Ramos (cell line): ENCODE results near the gene TMA16.

Source experiments
- in situ Hi-C: fragments of 300-500 bp; cut with MboI; formaldehyde crosslinking; loops from one replicate; pipeline ENCODE4 v1.14.3; 2022; ENCODE audit warnings: low sequenced_read_pairs; ENCODE audit not compliant: unreplicated experiment

Gene TMA16

DNA sequence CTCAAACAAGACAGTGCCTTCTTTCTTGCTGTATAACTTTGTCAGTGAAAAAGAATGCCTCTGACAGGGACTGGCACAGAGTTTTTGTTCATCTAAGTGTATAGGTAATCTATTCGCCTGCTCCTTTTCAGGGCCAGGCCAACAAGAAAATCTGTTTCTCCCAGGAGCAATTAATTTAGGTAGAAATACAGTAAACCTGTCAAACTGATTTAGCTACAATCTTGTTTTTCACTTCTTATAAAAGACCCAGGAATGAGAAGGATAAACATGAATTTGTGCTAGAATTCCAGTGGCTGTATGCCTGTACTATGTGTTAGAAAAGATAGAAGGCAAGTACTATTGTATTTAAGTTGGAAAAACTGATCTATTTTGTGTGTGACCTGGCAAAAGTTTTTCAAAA lies 6.1 kb downstream of the TMA16 start:
- in situ Hi-C loops, result no loop called here

DNA sequence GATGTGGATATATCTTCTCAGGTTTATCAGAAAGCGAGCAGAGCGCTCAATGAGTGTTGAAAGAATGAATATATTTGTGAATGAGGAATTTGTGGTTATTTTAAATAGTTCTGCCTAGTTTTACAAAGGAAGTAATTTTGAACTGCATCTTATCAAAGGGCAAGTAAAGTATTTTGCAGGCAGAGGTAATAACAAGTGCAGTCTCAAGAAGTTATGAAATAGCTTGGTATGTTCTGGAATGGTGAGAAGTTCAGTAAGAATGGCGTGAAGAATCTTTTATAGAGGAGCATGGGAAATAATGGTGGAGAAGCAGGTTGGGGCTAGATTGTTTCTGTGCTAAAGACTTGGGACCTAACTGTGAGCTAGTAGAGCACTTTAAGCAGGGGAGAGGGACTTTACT lies 10.9 kb downstream of the TMA16 start:
- in situ Hi-C loops, result no loop called here

DNA sequence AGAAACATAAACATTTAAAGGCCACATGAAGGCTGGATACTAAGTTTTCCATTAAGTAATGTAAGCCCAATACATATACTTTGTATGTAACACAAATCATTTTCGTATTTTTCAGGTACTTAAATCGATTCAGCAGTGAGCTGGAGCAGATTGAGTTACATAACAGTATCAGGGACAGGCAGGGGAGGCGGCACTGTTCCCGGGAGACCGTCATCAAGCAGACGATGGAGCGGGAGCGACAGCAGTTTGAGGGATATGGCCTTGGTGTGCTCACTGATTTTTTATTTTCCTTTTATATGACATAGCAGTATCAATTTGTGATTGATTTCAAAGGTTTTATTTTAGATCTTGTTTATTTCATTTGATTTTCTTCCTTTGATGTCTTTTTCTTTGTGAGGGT lies 20.7 kb downstream of the TMA16 start:
- in situ Hi-C loops, result no loop called here

DNA sequence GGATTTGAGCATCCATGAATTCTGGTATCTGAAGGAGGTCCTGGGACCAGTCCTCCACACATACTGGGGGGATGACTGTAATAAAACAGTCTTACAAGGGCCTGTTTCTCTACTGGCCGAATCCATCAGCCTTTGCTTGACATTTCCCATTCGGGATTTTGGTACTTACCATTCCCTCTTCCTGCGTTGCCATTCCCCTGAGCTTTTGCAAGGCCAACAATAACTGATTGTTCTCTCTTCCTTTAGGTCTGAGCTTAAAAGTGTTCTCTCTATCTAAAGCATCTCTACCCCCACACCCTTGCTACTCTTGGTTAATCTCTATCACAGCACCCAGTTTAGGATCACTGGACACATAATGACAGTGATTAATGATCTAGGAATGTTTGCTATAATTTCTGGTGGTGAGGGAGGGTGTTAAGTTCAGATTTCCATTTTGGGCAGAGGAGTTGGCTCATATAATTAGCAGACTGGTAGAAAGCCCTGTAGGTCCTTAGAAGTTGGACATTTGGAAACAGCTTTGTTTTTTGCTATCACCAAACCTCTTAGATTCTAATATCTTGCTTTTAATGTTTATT lies 29.4 kb downstream of the TMA16 start:
- in situ Hi-C loops, result no loop called here

DNA sequence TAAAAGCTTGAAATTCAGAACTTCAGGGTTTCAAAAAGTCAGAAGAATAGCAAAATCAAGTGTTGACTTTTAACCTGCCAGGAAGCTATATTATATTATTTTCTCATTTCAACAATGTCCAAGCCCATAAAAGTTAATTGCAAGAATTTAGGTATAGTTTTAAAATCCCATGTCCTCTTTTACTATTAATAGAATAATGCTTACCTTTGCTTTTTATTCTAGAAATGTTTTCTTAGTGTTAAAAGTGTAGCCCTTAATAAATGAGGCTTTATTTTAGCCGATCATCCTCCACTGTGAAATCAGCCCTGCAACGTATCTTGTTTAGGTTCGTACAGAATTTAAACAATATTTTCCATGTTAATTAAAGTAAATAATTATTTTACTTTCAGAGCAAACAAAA lies 31.5 kb downstream of the TMA16 start:
- in situ Hi-C loops, result loop anchor here (25.0 kb wide), 1 partner anchor 1211 kb away; no protein-coding TSS in a partner anchor

DNA sequence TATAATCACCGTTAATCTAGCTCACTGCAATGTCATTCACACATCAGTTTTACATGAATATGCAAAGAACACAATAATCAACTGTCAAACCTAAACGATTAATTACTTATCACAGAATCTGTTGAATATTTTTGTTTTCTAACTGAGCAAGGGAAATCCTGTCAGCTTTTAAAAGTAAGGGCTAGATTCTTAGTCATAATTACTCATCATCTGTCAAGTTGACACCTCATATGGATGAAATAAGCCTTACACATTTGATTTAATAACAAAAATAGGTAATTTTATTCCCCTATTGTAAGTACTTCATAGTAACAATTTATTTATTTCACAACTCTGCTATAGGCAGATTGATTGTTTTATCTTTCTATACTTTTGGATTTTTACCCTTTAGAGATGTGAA lies 32.7 kb downstream of the TMA16 start:
- in situ Hi-C loops, result loop anchor here (25.0 kb wide), 1 partner anchor 1210 kb away; no protein-coding TSS in a partner anchor

DNA sequence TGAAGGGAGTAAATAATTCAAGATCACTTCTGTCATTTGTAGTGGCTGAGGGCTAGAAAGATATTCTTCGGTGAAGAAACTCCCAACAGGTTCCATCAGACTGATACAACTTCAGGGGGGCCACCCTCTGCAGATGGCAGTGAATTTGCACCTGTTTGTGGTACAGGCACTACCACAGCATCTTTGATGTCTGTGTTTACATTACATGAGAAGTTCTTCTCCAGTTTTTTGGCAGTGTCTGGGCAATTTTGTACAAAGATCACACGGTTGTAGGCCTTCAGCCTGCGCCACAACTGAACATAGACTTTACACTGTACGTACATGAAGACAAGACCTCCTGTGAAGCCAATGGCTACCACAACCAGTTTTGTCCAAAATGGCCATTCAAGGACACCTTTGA lies 34.2 kb downstream of the TMA16 start:
- in situ Hi-C loops, result loop anchor here (25.0 kb wide), 1 partner anchor 1209 kb away; no protein-coding TSS in a partner anchor

DNA sequence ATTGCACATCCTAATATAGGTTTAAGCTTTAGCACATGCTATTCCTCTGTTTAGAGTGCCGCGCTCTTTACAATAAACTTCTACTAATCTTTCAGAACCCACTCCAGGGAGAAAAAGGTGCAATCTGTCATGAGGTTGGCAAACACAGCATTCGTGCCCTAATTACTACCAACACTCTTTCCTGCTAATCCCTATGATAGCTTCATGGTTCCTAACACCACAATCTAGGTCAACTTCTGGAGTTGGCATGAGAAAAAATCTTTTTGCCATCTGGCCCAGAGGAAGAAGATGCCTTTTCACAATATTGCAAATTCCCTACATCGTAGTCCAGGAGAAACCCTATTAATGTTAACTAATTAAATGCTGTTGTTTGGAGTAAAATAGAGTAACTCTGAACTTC lies 39.6 kb downstream of the TMA16 start:
- in situ Hi-C loops, result loop anchor here (25.0 kb wide), 1 partner anchor 1203 kb away; no protein-coding TSS in a partner anchor

DNA sequence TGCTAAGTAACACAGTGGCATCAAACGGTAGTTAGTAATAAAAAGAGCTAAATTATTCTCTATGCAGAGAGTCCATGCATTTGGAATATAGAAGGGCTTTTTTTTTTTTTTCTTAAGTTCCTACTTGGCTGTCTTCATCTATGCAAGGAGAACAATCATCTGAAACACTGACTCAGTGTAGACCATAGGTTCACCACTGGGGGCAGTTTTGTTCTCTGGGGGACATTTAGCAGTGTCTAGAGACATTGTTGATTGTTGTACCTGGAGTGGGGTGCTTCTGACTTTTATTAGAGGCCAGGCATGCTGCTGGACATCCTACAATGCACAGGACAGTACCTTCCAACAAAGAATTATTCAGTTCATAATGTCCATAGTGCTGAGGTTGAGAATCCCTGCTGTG lies 41.2 kb downstream of the TMA16 start:
- in situ Hi-C loops, result loop anchor here (25.0 kb wide), 1 partner anchor 1202 kb away; no protein-coding TSS in a partner anchor

DNA sequence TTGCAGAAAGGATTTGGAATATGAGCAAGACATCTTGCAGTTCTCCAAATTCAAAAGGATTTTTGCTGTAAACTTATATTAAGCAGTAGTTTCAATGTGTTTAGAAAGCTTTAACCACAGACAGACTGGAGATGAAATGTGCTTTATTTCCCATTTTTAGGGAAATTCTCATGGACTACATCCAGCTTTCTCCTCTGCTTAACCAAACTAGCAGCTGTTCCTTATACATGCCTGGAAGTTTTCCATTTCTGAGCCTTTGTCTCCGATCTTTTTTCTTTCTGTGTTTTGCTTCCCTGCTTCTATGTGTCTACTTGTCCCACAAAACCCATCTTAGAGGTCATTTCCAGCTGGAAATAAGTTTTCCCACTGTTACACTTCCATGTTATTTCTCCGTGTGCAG lies 41.6 kb downstream of the TMA16 start:
- in situ Hi-C loops, result loop anchor here (25.0 kb wide), 1 partner anchor 1201 kb away; no protein-coding TSS in a partner anchor

DNA sequence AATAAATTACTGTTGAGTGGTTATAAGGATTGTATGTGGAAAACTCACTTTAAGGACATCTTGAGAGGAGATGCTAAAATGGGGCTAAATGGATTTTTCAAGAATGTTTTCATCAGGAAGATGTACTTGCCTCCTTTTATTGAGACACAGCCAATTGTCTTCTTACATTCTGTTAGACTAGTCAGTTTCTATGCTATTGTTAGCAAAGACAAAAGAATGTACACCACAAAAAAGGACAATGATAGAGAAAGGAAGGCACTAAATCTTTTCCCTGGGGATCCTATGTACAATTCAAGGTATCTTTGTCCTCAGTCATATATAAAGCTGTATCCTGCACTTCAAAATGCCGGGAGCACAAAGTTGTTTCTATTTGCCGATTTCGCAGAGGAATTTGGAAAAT lies 42.6 kb downstream of the TMA16 start:
- in situ Hi-C loops, result loop anchor here (25.0 kb wide), 1 partner anchor 1200 kb away; no protein-coding TSS in a partner anchor

DNA sequence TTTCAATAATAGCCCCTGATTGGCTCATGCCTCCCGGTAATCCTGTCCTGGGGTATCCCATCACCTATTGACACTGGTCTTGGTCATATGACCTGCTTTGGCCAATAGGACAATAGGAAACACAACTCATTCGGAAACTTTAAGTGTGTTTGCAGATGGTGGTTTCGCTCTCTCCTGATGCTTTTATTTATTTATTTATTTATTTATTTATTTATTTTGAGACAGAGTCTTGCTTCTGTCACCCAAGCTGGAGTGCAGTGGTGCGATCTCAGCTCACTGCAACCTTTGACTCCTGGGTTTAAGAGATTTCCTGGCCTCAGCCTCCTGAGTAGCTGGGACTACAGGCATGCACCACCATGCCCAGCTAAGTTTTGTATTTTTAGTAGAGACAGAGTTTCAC lies 44.3 kb downstream of the TMA16 start:
- in situ Hi-C loops, result loop anchor here (25.0 kb wide), 1 partner anchor 1198 kb away; no protein-coding TSS in a partner anchor

DNA sequence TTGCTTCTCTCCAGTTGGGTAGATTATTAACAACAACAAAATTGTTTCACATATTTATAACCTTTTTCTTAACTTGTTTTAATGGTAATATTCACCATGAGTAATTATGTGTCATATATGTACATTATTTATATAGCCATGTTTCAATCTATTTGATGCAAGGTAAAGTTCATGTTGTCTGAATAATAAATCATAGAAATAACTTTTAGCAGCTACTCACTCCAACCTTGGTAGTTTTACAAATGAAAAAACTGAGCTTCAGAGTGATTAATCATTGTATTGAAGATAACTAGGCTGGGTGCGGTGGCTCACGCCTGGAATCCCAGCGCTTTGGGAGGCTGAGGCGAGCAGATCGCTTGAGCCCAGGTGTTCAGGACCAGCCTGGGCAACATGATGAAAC lies 46.0 kb downstream of the TMA16 start:
- in situ Hi-C loops, result loop anchor here (10.0 to 25.0 kb wide), 2 partner anchors 1046 to 1197 kb away; no protein-coding TSS in a partner anchor

DNA sequence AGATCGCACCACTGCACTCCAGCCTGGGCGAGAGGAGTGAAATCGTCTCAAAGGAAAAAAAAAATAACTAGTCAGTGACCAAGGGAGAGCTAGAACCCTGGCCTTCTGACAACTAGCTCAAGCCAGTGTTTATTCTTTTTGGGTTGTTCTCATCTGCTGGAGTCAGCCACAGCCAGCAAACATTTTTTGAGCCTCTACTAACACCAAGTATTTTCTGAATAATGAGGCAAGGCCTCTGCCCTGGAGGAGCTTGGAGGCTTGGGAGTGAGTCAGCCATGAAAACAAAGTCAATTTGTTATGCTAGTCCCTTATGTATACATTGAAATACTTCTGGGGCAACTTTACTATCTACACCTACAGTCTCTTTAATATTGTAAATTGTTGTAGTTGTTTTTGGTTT lies 46.5 kb downstream of the TMA16 start:
- in situ Hi-C loops, result loop anchor here (10.0 to 25.0 kb wide), 2 partner anchors 1046 to 1196 kb away; no protein-coding TSS in a partner anchor

DNA sequence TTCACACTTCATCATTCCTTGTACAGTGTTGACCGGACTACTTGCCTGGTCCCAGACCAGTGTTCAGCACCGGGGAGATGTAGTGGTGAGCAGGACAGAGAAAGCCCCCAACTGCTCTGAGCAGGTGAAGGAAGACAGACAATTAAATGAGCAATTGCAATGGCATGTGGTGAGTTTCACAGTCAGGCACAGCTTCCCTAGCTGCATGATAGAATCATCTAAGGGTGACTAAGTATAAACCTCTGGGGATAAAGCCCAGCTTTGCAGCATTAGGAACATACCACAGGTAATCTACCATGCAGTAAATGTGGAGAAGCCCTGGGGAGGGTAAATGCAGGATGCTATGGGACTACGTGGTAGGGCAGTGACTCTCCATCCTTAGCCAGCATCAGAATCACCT lies 47.8 kb downstream of the TMA16 start:
- in situ Hi-C loops, result loop anchor here (10.0 to 25.0 kb wide), 2 partner anchors 1047 to 1195 kb away; no protein-coding TSS in a partner anchor

DNA sequence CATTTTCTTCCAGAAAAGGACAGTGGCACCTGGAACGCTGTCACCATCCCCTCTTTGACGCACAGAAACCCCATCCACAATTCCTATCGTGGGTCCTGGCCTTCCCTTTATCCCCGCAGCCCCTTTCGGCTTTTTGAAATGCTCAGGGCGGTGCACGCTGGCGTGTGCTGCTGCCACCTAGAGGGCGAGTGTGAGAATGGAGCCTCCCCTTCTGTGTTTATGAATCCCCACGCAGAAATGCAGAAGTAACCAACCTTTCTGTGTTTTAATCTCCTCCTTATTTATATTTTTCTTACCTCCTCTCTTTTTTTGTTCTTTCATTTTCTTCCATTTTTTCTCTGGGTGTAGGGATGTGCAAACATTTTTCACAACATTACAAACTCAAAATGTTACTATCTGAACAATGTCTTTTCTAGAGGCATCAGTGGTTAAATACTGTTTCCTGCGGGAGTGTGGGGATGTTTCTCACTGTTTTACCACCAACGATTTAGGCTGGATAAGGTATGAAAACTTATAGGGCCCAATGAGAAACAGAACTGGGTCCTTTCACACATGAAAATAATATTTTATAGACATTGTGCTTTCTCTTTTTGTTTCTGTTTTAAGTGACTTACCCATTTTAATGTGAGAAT lies 50.0 kb downstream of the TMA16 start:
- in situ Hi-C loops, result loop anchor here (5.0 to 25.0 kb wide), 3 partner anchors 62 to 1193 kb away; no protein-coding TSS in a partner anchor

DNA sequence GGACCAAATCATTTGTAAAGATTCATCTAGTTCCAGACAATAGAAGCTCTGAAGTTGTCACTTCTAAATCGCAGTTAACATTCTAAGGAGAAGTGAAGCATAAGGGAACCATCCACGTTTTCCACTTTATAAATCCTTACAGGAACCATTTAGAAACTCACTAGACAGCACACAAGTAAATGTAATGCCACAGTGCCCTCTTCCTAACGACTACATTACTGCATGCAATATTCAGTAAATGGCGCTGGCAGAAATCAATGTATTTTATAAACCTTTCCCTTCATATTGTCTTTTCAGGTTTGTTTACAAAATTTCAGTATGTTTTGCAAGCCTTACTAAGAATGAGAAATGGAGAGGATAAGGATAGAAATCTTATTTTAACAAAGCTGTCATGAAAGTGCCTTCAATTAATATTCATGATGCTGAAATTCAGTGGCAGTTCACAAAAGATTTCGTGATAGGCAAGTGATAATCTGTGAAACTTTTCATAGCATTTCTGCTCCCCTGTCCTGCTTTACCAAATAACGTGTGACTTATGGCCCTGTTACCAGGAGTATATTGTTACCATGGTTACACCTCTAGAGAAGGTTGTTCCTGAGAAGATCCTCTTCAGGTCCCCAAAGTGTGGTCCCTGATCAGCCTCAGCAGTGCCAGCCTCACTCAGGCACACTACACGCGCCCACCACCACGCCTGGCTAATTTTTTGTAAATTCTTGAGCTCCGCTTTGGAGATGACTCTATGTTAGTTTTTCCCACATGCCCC lies 54.2 kb downstream of the TMA16 start:
- in situ Hi-C loops, result loop anchor here (5.0 to 25.0 kb wide), 3 partner anchors 66 to 1189 kb away; no protein-coding TSS in a partner anchor

DNA sequence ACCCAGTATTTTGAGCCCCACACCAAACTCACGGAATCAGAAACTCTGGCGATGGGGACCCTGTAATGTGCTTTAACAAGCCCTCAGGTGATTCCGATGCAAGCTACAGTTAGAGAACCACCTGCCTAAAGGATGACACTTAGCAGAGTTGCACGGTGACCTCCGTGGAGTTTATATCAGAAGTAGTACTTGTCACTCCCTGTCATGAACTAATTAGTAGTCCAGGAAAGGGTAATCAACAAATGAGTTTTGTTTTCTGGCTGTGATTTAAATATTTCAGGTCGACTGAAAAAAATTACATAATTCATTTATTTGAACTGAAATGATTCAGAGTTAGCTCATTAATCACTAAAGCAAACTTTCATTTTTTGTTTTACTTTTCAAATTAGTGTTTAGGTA lies 56.4 kb downstream of the TMA16 start:
- in situ Hi-C loops, result loop anchor here (5.0 to 10.0 kb wide), 2 partner anchors 196 to 464 kb away; no protein-coding TSS in a partner anchor

DNA sequence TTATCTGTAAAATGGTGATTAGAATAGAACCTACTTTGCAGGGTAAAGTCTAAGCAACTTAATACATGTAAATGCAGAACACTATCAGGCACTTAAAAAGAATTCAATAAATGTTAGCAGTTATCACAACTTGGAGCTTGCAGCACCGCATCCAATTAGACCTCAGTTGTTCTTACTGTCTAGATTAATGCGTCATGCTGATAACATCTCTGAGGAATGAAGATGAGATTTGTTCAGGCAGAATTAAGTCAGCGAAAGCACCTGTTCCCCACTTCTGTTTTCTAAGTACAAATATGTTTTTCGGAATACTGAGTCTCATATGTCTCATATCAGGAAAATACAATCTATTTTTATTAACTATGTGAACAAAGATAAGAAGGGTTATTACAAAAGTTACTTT lies 58.7 kb downstream of the TMA16 start:
- in situ Hi-C loops, result loop anchor here (5.0 to 10.0 kb wide), 2 partner anchors 194 to 462 kb away; no protein-coding TSS in a partner anchor

DNA sequence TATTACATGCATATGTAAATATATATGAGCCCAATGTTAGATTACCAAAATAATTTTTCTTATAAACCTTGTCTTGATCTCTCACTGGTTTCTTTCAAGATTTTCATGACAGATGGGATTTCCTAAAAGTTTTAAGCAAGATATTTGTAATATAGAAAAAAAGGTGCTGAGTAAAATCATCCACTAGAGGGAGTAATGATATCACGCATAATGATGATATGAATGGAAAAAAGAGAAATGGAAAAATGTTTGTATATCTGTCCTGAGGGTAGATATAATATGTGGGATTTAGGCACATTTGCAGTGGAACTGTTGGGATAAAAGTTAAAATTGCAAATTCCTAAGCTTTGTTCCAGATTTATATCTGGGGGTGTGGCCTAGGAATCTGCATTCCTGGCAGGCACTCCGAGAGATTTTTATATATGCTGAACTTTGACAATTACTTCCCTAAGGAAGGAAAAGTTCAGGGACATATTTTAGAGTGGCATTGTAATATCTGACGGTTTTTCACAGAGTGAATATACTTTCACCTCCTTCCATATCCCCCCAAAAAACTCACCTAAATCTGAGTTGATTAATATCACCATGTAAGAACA lies 60.5 kb downstream of the TMA16 start:
- in situ Hi-C loops, result loop anchor here (5.0 to 10.0 kb wide), 3 partner anchors 112 to 460 kb away; no protein-coding TSS in a partner anchor
